ENCODE results near the gene MKI67. TPM values are rescaled to one million over a fixed set of nuclear protein-coding genes. Genes with fewer than 3 reads are reported as not detected.

MKI67 gene
- total and polyA plus RNA-seq, 2 of the 4 experiments (the other 2 are of a cell fraction) = 13.5 to 36.4 TPM

DNA sequence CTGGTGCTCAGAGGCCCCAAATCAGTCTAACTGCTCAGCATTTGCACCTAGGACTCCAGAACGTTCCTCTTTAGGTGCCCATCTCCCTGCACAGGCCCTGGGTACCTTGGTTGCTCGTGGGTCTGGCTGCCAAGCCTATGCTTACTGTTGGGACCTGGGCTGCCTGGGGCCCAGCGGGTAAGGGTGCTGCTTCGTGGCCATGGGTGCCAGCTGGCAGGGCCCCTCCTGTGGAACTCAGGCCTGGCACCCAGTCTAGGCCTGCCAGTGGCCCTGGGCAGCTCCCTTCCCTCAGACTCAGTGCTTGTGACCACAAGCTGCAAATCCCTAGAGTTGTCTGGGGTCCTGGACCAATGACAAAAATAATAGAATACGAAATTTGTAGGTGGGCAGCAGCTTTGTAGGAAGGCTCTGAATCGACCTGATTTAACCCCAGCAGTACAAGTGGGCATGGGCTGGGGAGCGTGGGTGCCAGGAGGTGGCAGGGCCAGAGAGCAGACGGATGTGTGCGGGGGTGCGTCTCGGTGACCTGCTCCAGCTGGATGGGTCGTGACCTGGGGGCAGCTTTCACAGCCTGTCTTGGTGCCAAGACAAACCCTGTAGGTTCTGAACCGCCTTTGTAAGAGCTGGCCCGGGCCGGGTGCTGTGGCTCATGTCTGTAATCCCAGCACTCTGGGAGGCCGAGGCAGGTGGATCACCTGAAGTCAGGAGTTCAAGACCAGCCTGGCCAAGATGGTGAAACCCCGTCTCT is 69.7 kb downstream of the MKI67 start:
- Histone ChIP-seq H4K8ac (ENCODE audit: low read depth in 2 of 2, low read length in 2 of 2) (no peak overlapping the region), H3K9me3 (ENCODE audit: control insufficient read depth, insufficient read depth, low read length) (no peaks in the 10 kb centered on the region), H2BK20ac (ENCODE audit: low read depth, low read length) (no peak overlapping the region), H3K27me3 (ENCODE audit: control insufficient read depth, insufficient read depth, low read length) (no peaks in the 10 kb centered on the region), H3K79me1 (ENCODE audit: low read depth in 1 of 2, low read length in 2 of 2) (no peaks in the 10 kb centered on the region), H4K5ac (ENCODE audit: low read depth, low read length) (no peak overlapping the region), H3K23ac (ENCODE audit: low read depth, low read length) (no peak overlapping the region), H3K36me3 (ENCODE audit: control insufficient read depth, insufficient read depth, low read length) (no peaks in the 10 kb centered on the region), H2BK120ac (ENCODE audit: low read depth, low read length) (no peak overlapping the region), H3K14ac (replicated peaks; ENCODE audit: low read depth, low read length) (no peak overlapping the region), H3K9ac (ENCODE audit: low read depth, low read length) (no peak overlapping the region), H2BK15ac (ENCODE audit: low read depth, low read length) (no peak overlapping the region), H2BK5ac (ENCODE audit: low read depth, low read length, poor library complexity, severe bottlenecking) (no peak overlapping the region), H2AK9ac (replicated peaks; ENCODE audit: low read depth, low read length, poor library complexity) (no peak overlapping the region), H3K18ac (ENCODE audit: low read depth, low read length) (no peak overlapping the region), H3K4me3 (ENCODE audit: insufficient read depth, low read depth, low read length) (no peak overlapping the region), H3K56ac (ENCODE audit: extremely low read depth, insufficient read depth, low read length) (no peak overlapping the region), H4K91ac (ENCODE audit: insufficient read depth, low read depth, low read length) (no peak overlapping the region), H3K4me2 (ENCODE audit: low read depth, low read length) (no peak overlapping the region), H3K4me1 (ENCODE audit: control insufficient read depth, insufficient read depth, low read length) (no peaks in the 10 kb centered on the region), H2AFZ (replicated peaks; ENCODE audit: low read length, poor library complexity) (peak overlapping the region; percentile 51), H3K4ac (ENCODE audit: low read depth, low read length) (no peak overlapping the region), H3K27ac (ENCODE audit: insufficient read depth, low read length) (no peak overlapping the region), H2AK5ac (ENCODE audit: low read depth, low read length) (no peak overlapping the region), H4K20me1 (ENCODE audit: insufficient read depth, low read length) (no peaks in the 10 kb centered on the region), H3K9me1 (ENCODE audit: insufficient read depth, low read length) (peaks cover 3% of the 10 kb centered on the region; the same call in 1 of the 2 replicates)
- intact Hi-C loops (cut with micrococcal nuclease) (no loop called here), dilution Hi-C loops (cut with HindIII; ENCODE audit: low sequenced_read_pairs, unreplicated experiment) (no loop called here), in situ Hi-C loops (cut with MboI; ENCODE audit: low sequenced_read_pairs) (no loop called here)
- no TSS peak for BruUV-seq (replicated peaks)
- ATAC-seq (ENCODE audit: low read depth) = no peak
- CTCF ChIA-PET = no interaction called here
- no peak for DNase-seq
- TF ChIP-seq CEBPB (IDR thresholded peaks at IDR 0.05; ENCODE audit: low read depth, low read length) (no peak), MXI1 (IDR thresholded peaks at IDR 0.05; ENCODE audit: borderline replicate concordance, low read depth, low read length) (no peak), FOS (IDR thresholded peaks at IDR 0.05; ENCODE audit: low read depth, low read length) (no peak), RCOR1 (IDR thresholded peaks at IDR 0.05; ENCODE audit: insufficient replicate concordance, low read length) (no peak), RFX5 (IDR thresholded peaks at IDR 0.05; ENCODE audit: low read depth, low read length) (no peak), RAD21 (IDR thresholded peaks at IDR 0.05; ENCODE audit: low read length) (no peak), POLR2A (IDR thresholded peaks at IDR 0.05; ENCODE audit: low read depth, low read length) (no peak), SMC3 (IDR thresholded peaks at IDR 0.05; ENCODE audit: low read depth, low read length) (no peak), CHD1 (IDR thresholded peaks at IDR 0.05; ENCODE audit: low read depth, low read length) (no peak), BHLHE40 (IDR thresholded peaks at IDR 0.05; ENCODE audit: low read depth, low read length) (no peak), NFE2L2 (IDR thresholded peaks at IDR 0.05; ENCODE audit: low read depth, low read length) (no peak), MAFK (IDR thresholded peaks at IDR 0.05; ENCODE audit: low read depth, low read length) (no peak), MAZ (IDR thresholded peaks at IDR 0.05; ENCODE audit: borderline replicate concordance, low read depth, low read length) (no peak)
- TF ChIP-seq, protein P1, sequence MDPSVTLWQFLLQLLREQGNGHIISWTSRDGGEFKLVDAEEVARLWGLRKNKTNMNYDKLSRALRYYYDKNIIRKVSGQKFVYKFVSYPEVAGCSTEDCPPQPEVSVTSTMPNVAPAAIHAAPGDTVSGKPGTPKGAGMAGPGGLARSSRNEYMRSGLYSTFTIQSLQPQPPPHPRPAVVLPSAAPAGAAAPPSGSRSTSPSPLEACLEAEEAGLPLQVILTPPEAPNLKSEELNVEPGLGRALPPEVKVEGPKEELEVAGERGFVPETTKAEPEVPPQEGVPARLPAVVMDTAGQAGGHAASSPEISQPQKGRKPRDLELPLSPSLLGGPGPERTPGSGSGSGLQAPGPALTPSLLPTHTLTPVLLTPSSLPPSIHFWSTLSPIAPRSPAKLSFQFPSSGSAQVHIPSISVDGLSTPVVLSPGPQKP (IDR thresholded peaks at IDR 0.05; ENCODE audit: borderline replicate concordance, low read depth, low read length) = no peak
- TF ChIP-seq, protein P2, sequence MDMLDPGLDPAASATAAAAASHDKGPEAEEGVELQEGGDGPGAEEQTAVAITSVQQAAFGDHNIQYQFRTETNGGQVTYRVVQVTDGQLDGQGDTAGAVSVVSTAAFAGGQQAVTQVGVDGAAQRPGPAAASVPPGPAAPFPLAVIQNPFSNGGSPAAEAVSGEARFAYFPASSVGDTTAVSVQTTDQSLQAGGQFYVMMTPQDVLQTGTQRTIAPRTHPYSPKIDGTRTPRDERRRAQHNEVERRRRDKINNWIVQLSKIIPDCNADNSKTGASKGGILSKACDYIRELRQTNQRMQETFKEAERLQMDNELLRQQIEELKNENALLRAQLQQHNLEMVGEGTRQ (IDR thresholded peaks at IDR 0.05; ENCODE audit: low read depth, low read length) = no peak
- TF ChIP-seq, protein P3, sequence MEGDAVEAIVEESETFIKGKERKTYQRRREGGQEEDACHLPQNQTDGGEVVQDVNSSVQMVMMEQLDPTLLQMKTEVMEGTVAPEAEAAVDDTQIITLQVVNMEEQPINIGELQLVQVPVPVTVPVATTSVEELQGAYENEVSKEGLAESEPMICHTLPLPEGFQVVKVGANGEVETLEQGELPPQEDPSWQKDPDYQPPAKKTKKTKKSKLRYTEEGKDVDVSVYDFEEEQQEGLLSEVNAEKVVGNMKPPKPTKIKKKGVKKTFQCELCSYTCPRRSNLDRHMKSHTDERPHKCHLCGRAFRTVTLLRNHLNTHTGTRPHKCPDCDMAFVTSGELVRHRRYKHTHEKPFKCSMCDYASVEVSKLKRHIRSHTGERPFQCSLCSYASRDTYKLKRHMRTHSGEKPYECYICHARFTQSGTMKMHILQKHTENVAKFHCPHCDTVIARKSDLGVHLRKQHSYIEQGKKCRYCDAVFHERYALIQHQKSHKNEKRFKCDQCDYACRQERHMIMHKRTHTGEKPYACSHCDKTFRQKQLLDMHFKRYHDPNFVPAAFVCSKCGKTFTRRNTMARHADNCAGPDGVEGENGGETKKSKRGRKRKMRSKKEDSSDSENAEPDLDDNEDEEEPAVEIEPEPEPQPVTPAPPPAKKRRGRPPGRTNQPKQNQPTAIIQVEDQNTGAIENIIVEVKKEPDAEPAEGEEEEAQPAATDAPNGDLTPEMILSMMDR (conservative IDR thresholded peaks at IDR 0.05; ENCODE audit: low read depth, low read length) = no peak
- POLR2A ChIA-PET (ENCODE audit: unreplicated experiment) = interaction anchor here (0.7 kb wide), 1 partner anchor 12 kb away, joined by 3 read pairs; no protein-coding TSS in a partner anchor
- 69% methylated on average over 6 of the region's 17 CpGs; no CpG with 5 or more reads in 1 of the 2 experiments for WGBS, 2 experiments (ENCODE audit: extremely low coverage in 2 of 2, insufficient read length in 1 of 2)
